ENCODE data around the gene SHROOM3.
A peak's percentile ranks its signal among the peaks of the same experiment; 100 is the strongest.
"Not testable (repeated sequence)": the region's sequence is repeated elsewhere in the genome, so short reads cannot be mapped to it uniquely, and the experiment has no call there.

SHROOM3 gene

DNA sequence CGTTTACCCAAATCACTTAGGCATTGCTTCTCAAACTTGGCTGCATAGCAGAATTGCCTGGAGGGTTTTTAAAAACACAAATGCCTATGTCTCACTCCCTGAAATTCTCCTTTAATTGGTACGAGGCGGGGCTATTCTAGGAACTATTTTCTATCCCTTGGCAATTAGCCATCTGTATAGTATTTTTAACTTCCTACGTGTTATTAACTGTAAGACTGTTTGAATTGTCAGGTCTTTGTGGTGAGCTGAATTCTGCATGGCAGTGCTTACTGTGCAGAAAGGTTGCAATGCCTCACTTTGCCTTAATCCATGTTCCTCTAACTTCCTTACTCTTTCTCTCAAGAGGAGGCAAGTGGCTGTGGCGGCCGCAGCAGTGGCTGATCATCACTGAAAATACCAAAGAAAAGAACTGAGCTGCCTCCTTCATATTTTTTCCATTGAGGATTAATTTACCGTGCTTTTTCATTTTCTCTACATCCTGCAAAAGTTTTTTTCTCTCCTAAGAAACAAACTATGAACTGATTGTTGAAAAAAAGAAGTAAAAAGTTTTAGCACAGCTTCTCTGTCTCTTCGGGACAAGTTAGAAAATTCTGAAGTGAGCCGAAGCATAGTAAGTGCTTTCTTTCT, at the start of gene SHROOM3:
SHROOM3 (plus strand) TSS at position 329 of the 627 bp plus-strand sequence. CDS start 824 bp downstream, outside the sequence.
- no peak for DNase-seq

DNA sequence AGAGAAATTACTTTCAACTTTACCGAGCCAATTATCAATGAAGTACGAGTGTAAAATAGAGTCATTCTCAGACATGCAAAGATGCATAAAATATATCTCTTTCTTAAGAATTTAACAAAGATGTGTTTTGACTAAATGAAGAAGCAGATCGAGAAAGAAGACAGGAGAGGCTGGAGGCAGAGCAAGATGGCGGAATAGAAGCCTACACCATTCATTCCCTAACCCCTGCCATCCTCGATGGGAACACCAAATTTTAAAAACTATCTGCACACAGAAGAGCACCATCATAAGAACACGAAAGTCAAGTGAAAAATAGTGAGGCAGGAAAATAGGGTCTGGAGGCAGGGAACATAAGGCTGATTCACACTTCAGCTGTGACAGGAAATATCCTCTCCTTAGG, 49.1 kb upstream of the SHROOM3 start:
- no peak for DNase-seq

DNA sequence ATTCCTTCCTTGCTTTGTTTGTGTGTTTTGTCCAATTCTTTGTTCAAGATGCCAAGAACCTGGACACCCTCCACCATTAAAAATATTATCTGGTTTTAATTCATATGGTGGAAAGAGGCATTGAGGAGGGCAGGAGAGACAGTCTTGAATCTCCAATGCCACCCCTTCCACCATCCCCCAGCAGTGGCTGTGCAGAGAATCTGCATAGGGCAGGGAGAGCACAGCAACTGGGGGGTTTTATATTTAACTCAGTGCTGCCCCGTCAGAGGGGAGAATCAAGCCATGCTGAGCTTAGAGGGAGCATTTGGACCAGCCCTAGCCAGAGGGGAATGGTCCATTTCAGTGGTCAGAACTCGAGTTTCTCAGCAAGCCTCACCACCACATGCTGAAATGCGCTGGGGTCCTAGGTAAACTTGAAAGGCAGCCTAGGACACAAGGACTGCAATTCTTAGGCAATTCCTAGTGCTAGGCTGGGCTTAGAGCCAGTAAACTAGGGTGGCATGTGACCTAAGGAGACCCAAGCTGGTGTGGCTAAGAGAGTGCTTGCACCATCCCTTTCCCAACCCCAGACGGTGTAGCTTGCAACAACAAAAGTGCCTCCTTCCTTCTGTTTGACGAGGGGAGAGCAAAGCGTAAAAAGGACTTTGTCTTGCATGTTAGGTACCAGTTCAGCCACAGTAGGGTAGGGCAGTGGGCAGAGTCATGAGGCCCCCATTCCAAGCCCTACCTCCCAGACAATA, 48.3 kb upstream of the SHROOM3 start:
- no peak for DNase-seq

GRCh38 chr4:76388160-76388908, 46.7 kb upstream of the SHROOM3 start:
- DNase-seq, result no peak

DNA sequence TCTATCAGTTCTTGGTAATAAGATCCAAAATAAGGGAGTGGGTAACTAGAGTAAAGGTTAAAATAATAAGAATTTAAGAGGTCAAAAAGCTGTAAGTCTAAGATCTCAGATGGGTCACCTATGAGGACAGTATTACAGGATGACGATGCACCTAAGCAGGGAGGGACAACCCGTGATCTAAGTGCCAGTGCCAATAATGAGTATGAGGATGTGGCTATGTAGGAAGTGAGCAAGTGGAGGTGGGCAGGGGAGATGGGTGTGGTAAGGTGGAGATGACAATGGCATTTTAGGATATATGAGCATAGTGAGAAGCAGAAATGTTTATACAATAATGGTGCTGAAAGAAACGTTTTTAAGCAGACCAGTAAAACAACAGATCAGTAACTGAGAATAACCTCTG, 33.4 kb upstream of the SHROOM3 start:
- DNase-seq, result no peak

GRCh38 chr4:76406081-76406480, 28.9 kb upstream of the SHROOM3 start:
- no peak for DNase-seq

GRCh38 chr4:76407440-76408119, 27.4 kb upstream of the SHROOM3 start:
- DNase-seq, result no peak

- no peak for DNase-seq
These were observed 24.4 kb upstream of the SHROOM3 start for GRCh38 chr4:76410636-76411035.

GRCh38 chr4:76420188-76420761, 14.8 kb upstream of the SHROOM3 start:
- DNase-seq, result no peak

DNA sequence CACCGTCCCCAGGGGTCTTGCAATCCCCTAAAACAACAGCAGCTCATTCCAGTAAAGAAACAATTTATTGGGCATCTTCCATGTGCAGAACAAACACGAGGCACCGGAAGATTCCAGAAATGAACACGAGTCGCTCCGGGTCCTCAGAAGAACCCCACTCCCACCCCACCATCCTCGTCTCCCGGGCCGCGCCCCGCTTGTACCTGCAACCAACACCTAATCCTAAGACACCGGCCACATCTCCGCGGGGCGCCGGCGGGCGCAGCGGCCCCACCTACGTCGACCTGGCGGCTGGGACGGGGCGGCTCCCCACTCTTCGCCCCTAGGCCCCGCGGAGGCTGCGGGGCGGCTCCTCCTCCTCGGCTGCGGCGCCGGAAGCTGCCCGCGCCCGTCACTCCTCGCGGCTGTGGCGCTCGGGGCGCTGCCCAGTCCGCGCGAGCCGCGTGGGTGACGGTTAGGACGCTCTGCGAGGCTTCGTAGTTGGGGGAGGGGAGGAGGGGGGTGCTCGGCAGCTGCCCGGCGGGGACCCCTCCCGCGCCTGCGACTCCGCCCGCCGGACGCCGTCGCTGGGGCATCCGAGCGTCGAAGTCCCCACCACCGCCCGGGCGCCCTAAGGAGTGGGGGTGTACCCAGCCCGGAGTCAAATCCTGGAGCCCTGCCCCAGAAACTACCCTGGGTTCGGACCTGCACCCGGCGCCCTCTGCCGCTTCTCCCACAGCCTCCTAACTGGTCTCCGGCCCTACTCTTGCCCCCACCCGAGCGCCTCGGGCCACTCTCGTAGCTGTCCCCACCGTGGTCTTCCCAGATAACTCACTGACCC, 14.1 kb upstream of the SHROOM3 start, which contains the start of gene CCDC158:
CCDC158 (minus strand) TSS at position 380 of the 820 bp plus-strand sequence. CDS start 17,934 bp downstream, outside the sequence.
- peak; percentile 17 for DNase-seq

DNA sequence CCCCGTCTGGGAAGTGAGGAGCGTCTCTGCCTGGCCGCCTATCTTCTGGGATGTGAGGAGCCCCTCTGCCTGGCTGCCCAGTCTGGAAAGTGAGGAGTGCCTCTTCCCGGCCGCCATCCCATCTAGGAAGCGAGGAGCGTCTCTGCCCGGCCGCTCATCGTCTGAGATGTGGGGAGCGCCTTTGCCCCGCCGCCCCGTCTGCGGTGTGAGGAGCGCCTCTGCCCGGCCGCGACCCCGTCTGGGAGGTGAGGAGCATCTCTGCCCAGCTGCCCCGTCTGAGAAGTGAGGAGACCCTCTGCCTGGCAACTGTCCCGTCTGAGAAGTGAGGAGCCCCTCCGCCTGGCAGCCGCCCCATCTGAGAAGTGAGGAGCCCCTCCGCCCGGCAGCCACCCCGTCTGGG, 11.9 kb upstream of the SHROOM3 start:
- not testable (repeated sequence) for DNase-seq

DNA sequence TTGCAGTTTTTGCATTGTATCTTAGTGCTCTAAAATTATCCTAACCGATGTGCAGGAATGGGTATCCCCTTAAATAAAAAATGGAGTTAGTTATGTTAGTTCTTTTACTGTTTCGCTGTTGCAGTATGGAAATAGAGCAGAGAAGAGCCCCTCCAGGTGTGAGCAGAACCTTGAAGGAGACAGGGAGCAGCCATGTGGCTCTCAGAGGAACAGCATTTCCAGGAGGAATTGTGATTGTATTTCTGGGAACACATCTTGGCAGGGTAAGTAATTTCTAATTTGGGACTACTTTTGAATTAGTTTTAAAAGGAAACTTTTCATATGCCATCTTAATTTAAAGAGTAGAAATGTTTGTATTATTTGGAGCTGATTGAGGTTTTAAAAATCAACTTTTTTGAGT, 8.8 kb upstream of the SHROOM3 start:
- no peak for DNase-seq

DNA sequence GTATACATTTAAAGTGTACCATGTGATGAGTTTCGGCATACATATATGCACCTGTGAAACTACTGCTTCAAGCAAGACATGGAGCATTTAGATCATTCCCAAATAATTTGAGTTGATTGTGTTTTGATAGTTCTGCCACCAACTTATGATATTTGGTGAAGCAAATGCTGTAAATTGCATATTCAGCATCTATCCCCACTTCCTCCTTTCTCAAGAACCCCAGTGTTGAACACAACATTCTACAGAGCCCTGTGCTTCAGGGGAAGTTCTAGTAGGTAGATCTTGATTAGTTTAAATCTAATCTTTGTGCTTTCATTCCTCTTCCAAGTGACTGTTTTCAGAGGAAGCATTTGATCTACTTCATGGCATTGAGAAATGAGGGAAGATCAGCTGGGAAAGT, 5.4 kb upstream of the SHROOM3 start:
- DNase-seq, result no peak

- no peak for DNase-seq
These were observed 4.3 kb upstream of the SHROOM3 start for GRCh38 chr4:76430519-76431388.

- DNase-seq, result no peak
These were observed 695 bp downstream of the SHROOM3 start for GRCh38 chr4:76435528-76436319.

DNA sequence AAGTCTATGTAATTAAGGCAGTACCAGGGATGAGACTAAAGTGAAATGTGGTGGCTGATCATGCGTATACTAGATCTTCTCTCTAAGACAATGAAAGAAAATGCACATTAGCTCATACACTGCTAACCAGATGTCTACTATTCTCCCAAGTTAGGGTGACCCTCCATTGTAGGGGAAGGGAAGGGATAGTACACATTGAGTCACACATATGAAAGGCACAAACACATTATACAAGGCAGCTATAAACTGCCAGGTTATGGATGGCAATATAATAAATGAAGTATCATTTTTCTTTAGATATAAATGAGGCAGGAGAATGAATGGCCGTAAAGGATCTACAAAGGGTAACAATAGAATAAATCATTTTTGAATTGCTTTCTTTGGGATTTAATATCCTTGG, 4.5 kb downstream of the SHROOM3 start:
- no peak for DNase-seq

GRCh38 chr4:76441881-76442280, 6.9 kb downstream of the SHROOM3 start:
- DNase-seq, result no peak

GRCh38 chr4:76442807-76443206, 7.8 kb downstream of the SHROOM3 start:
- DNase-seq, result no peak

DNA sequence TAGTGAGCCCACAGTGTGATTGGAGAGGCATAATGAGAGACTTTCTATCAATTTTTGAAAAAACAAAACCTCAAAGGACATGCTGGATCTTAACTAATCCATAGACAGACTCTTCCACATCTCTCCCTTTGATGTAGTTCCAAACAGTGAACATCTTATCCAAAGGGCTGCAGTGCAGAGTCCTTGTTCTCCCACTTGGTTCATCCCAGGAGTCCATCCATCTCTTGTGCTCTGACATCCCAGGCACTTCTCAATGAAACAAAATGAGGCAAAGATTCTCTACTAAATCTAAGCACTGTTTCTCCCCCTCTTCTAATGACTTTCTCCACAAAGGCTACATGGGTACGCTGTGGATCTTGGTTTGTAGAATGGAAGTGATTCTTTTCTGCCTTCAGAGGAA, 8.3 kb downstream of the SHROOM3 start:
- DNase-seq, result no peak

DNA sequence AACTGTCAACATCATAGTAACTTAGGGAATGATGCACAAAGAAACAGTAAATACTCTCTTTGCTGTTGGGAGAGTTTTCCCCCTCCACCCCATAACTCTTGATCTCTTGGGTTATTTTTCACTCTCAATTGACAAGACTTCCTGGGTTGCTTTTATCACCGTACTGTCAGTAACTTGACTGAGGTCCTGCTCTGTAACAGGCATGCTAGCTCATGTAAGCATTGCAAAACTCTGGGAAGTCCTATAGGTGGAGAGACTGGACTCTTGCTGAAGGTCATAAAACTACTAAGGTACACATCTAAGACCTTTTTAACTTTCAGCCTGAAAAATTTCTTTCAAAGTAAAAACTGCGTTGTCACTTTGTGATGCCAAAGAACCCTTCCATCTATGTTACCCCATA, 10.9 kb downstream of the SHROOM3 start:
- no peak for DNase-seq

All from activated naive CD4-positive, alpha-beta T cell treated with anti-CD3 and anti-CD28 coated beads, Interleukin-2, amount 50 U/mL, for 16 hours (primary cell).